ENCODE results near the gene COX7A1.
"Not testable (repeated sequence)": the region's sequence is repeated elsewhere in the genome, so short reads cannot be mapped to it uniquely, and the experiment has no call there.

The COX7A1 gene

DNA sequence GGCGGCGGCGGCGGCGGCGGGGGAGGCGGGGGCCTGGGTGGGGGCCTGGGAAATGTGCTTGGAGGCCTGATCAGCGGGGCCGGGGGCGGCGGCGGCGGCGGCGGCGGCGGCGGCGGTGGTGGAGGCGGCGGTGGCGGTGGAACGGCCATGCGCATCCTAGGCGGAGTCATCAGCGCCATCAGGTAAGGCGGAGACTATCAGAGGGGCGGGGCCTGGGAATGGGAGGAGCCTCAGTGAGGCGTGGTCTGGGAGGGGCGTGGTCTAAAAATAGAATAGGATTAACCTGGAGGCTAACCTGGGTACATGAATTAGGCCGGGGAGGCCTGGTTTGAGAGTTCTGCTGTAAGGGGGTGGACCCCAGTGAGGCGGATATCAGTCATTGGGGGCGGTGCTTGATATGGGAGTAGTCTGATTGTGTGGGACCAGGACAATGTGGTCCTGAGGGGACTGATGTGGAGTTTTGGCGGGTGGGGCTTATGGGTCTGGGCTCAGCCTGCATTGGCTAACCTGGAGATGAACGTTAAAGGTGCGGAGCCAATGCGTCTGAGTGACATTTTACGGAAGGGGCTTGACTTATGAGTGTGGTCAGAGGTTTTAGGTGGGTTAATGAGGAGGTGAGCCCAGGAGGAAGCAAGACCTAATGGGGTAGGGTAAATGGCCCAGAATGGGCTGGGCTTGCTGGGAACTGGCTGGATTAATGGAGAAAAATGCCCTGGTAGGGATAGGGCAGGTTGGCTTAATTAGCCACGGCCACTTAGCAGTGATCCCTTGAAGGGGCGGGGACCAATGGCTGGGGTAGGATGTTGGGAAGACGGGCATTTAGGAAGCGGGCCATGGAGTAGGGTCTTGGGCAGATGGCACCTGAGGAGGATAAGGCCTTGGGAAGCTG, 11.0 kb downstream of the COX7A1 start:
- peak; percentile 82 to 95 for DNase-seq (ENCODE audit: low read depth in 2 of 2)

- peak; percentile 26 to 31 for DNase-seq (ENCODE audit: low read depth in 2 of 2)
Measured at GRCh38 chr19:36140304-36141038, 11.8 kb downstream of the COX7A1 start.

DNA sequence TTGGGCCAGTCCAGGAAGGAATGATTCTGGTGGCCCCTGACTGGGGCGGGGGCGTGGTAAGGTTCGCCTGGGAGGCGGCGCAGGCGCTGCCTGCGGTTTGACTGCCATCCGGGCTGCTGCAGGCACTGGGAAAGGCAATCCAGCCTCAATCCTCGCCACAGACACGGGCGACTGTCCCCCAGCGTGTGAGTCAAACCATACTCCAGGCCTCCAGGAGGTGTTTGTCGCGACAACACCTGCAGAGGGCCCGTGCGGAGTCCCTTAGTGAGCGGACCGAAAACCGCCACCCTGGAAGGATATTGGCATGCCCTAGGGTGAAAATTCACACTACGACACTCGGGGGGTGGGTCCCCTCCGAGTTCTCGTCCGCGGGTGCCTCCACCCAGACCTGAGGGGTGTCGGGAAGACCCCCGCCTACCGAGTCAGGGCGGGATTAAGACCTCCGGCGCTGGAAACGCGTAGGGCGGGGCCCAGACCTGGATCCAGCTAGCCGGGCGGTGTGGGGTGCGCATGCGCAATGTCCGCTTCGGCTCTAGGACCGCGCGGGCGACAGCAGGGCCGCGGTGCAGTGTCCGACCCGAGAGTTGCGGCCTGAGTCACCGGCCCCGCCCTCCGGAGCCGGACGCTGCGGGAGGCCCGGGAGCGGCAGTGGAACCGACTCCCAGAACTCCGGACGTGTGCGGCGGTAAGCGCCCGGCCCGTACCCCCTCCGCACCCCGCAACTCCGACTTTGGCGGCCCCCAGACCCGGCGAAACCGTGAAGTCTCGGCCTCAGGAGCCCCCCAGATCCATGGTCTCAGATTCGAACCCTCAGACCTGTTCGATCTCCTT, 12.6 kb downstream of the COX7A1 start, which contains the start of gene CAPNS1:
TSS of gene CAPNS1 (plus strand) at position 594 of the 831 bp plus-strand sequence. CDS start 946 bp downstream, outside the sequence.
- peak; percentile 91 to 93 for DNase-seq (ENCODE audit: low read depth in 2 of 2)

DNA sequence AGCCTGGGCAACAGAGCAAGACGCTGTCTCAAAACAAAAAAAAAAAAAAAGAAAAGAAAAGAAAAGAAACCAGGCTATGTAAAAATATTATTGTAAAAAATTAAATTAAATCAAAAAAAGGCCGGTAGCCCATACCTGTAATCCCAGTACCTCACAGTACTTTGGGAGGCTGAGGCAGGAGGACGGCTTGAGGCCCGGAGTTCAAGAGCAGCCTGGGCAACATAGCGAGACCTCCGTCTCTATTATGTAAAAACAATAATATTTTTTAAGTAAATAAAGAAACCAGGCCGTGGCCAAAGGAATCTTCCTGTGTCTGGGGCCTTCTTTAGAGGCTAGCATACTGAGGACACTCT, 13.2 kb downstream of the COX7A1 start:
- no peak for DNase-seq (ENCODE audit: low read depth in 2 of 2)

DNA sequence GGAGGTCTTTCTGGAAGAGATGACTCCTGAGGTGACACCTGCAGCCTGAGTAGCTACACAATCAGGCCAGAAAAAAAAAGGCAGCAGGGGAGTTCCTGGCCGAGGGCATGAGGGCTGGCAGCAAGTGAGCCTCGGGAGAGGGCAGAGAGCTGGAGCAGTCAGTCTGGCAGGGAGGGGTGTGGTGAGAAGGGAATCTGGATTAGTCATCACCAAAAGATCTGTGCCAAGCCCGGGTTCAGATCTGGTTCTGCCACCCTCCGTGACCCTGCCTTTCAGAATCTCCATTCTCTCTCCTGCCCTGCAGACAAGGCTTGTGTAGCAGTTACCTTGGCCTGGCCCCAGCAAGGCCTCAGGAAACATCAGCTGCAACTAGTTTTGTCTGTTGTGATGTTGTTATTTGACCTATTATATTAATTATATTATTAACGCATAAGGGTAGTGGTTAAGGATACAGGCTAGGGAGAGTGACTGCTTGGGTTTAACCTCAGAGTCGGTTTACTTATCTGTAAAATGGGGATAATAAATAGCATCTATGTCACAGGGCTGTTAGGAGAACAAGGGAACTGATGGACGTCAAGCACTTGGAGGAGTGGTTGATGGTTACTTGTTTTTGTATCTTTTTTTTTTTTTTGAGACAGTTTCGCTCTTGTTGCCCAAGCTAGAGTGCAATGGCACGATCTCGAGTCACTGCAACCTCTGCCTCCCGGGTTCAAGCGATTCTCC, 15.1 kb downstream of the COX7A1 start:
- DNase-seq (ENCODE audit: low read depth in 2 of 2) = no peak

GRCh38 chr19:36134867-36135266, 17.4 kb downstream of the COX7A1 start:
- DNase-seq (ENCODE audit: low read depth in 2 of 2) = not testable (repeated sequence)

DNA sequence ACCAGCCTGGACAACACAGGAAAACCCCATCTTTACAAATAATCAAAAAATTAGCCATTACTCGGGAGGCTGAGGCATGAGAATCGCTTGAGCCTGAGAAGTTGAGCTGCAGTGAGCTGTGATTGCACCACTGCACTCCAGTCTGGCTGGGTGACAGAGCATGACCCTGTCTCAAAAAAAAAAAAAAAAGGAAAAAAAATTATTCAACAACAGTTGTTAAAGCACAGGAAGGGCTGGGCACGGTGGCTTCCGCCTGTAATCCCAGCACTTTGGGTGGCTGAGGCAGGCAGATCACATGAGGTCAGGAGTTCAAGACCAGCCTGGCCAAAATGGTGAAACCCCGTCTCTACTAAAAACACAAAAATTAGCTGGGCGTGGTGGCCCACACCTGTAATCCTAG, 21.0 kb downstream of the COX7A1 start:
- DNase-seq (ENCODE audit: low read depth in 2 of 2) = not testable (repeated sequence)

DNA sequence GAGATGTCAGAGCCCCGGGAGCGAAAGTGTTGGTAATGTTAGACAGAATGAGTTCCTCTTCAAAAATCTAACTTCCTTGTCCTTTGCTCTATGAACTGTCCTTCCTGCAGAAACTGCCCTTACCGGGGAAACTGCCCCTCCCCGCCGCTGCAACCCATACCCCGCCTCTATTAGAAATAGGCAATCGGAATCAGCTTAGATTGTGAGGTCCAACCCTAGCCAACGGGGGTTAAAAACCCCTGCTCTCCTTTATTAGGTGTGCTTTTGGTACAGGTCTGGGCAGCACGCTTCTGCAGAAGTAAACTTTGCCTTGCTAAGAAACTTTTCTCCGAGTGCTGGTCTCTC, 23.9 kb downstream of the COX7A1 start:
- DNase-seq (ENCODE audit: low read depth in 2 of 2) = no peak

DNA sequence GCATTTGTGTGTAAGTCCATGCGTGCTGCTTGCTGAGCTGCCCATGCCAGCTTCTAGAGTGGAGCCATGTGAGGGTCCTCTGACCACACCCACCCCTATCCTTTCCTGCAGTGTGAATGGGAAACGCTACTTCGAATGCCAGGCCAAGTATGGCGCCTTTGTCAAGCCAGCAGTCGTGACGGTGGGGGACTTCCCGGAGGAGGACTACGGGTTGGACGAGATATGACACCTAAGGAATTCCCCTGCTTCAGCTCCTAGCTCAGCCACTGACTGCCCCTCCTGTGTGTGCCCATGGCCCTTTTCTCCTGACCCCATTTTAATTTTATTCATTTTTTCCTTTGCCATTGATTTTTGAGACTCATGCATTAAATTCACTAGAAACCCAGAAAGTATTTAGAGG, 26.7 kb downstream of the COX7A1 start:
- DNase-seq (ENCODE audit: low read depth in 2 of 2) = no peak

- no peak for DNase-seq (ENCODE audit: low read depth in 2 of 2)
Measured at GRCh38 chr19:36121486-36122124, 30.6 kb downstream of the COX7A1 start.

- no peak for DNase-seq (ENCODE audit: low read depth in 2 of 2)
Measured at GRCh38 chr19:36120984-36121358, 31.3 kb downstream of the COX7A1 start.

DNA sequence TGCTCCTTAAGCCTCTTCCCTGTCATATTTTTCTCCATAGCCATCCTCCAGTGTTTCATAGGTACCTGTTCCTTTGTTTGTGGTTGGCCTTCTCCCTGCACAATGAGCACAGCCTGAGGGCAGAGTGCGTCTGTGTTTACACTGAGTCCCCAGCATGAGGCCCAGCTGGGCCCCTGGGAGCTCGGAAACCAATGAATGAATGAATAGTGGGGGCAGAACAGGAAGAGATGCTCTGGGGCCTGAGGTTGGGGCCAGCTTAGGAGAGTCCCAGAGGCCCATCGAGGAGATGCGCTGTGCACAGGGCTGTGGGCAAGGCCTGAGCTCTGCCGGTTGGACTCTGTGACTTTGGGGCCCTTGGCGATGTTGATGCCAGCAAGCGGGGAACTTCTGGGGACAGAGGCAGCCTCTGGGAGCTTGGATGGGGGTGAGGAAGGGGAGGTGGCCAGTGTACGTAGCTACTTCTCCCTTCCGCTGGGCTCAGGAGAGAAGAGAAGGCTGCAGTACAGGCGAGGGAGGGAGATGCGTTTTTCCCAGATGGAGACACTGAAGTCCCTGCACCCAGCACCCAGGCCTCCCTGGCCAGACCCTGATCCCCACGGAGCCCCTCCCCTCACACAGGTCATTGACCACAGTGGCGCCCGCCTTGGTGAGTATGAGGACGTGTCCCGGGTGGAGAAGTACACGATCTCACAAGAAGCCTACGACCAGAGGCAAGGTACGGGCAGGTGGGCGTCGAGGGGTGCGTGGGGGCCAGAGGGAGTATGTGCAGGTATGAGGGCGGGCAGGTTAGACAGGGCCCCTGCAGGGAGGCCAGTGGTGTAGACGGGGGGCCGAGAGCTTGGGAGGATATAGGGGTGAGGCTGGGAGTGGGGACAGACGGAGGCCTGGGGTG, 31.9 kb downstream of the COX7A1 start:
- DNase-seq (ENCODE audit: low read depth in 2 of 2) = no peak

DNA sequence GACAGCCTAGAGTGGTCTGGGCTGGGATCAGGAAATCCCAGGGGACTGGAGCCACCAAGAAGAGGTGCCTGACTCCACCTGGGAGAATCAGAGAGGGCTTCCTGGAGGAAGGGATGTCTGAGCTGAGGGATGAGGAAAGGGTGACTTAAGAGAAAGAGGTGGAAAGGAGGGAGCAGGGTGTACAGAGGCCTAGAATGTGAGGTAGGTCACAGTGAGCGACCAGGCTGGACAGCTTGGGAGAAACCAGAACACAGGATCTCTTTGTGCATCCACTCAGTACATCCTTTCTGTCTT, 36.0 kb downstream of the COX7A1 start:
- no peak for DNase-seq (ENCODE audit: low read depth in 2 of 2)

- DNase-seq (ENCODE audit: low read depth in 2 of 2) = peak; percentile 90
Measured at GRCh38 chr19:36115453-36116343, 36.5 kb downstream of the COX7A1 start, which contains the start of gene TBCB. TSS of gene TBCB (plus strand) at chr19:36115468. CDS start at chr19:36115561, 93 bp downstream.

DNA sequence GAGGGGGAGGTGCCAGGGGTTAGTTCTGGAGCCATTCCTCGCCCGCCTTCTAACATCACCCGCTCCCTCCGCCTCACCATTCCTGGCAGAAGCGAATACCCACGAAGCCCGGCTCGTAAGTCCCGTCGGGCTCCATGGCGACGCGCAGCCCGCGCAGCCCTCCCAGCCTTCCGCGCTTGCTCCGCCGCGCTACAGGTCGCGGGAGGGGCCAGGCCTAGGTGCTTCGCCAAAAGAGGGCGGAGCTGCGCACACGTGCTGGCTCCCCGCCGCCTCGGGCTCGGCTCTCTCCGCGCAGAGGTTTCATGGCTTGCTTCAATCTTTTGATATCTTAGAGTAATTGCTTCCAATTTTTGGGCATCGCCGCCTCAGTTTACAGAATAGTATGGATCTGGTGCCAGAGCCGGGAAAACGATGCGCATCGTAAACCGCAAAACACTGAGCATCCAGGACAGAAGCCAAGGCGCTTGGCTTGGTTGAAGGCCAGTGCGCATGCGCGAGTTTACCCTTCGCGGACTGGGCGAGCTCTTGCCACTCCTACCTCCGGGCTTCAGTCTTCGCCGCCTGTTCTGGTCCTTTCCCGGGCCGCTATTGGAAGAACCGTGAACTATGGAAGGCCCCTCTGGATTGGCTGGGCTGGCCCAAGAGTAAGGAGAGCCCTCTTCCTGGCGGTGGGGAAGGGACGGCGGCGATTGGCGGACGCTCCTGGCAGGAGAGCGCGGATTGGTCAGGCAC, 37.4 kb downstream of the COX7A1 start, which contains the start of gene POLR2I:
TSS of gene POLR2I (minus strand) at position 155 of the 732 bp plus-strand sequence. CDS start at position 136, 19 bp downstream.
- DNase-seq (ENCODE audit: low read depth in 2 of 2) = peak; percentile 98

- DNase-seq (ENCODE audit: low read depth in 2 of 2) = no peak
Measured at GRCh38 chr19:36113894-36114720, 38.1 kb downstream of the COX7A1 start.

- no peak for DNase-seq (ENCODE audit: low read depth in 2 of 2)
Measured at GRCh38 chr19:36113425-36113824, 38.8 kb downstream of the COX7A1 start.
